ENCODE results near the gene TBC1D3B. TPM values are rescaled to one million over a fixed set of nuclear protein-coding genes. Genes with fewer than 3 reads are reported as not detected.
"Not testable (repeated sequence)": the region's sequence is repeated elsewhere in the genome, so short reads cannot be mapped to it uniquely, and the experiment has no call there.

Gene TBC1D3B
- total RNA-seq, 1 donor from 2014 or later, result 11.1 TPM

DNA sequence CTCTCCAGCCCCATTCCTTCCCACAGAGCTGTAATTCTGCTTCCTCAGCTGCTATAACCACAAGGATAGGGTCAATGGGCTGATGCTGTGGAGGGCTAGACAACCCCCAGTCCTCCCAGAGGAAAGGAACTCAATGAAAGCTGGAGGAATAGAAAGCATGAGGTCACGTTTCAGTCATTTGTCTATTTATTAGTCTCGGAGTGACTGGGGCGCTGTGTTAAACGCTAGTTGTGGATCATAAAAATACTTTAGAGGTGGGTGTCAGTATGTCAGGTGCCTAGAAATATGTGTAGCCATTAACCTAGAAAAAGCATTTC is 20.9 kb upstream of the TBC1D3B start:
- Histone ChIP-seq H3K9me3 (no peaks in the 10 kb centered on the region), H3K4me3 (no peak overlapping the region), H3K36me3 (no peaks in the 10 kb centered on the region), H3K27me3 (ENCODE audit: low read depth) (peaks cover 3% of the 10 kb centered on the region), H3K27ac (no peak overlapping the region), H3K4me1 (peaks cover 2% of the 10 kb centered on the region)
- TF ChIP-seq, protein P1, sequence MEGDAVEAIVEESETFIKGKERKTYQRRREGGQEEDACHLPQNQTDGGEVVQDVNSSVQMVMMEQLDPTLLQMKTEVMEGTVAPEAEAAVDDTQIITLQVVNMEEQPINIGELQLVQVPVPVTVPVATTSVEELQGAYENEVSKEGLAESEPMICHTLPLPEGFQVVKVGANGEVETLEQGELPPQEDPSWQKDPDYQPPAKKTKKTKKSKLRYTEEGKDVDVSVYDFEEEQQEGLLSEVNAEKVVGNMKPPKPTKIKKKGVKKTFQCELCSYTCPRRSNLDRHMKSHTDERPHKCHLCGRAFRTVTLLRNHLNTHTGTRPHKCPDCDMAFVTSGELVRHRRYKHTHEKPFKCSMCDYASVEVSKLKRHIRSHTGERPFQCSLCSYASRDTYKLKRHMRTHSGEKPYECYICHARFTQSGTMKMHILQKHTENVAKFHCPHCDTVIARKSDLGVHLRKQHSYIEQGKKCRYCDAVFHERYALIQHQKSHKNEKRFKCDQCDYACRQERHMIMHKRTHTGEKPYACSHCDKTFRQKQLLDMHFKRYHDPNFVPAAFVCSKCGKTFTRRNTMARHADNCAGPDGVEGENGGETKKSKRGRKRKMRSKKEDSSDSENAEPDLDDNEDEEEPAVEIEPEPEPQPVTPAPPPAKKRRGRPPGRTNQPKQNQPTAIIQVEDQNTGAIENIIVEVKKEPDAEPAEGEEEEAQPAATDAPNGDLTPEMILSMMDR (IDR thresholded peaks at IDR 0.05), result no peak
- no peak for DNase-seq
- intact Hi-C loops (cut with DNase I), result no loop called here
- peak in 1 of 2 donors; percentile 45 for ATAC-seq

DNA sequence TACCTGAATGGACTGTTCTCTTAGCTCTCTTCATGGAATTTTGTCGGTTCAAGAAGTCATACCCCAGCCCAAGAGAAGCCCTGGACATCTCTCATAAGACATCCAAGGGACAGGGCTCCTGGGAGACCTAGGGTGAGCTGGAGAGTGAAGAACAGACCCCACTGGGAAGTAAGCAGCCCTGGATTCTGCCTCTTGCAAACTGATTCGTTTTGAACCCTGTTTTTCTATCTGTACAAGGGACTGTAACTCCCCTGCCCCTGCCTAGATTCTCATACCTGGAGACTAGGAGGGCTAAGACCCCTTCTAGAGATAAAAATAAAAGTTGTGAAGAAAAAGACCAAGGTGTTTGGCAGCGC is 19.7 kb upstream of the TBC1D3B start:
- H3K27me3 ChIP-seq (ENCODE audit: low read depth), result peaks cover 3% of the 10 kb centered on the region
- no peak for ATAC-seq
- no peak overlapping the region for H3K4me3 ChIP-seq
- TF ChIP-seq, protein P1 (IDR thresholded peaks at IDR 0.05), result no peak
- DNase-seq, result no peak
- no peak overlapping the region for H3K27ac ChIP-seq
- H3K4me1 ChIP-seq, result peaks cover 7% of the 10 kb centered on the region
- intact Hi-C loops (cut with DNase I), result no loop called here
- H3K9me3 ChIP-seq, result no peaks in the 10 kb centered on the region
- H3K36me3 ChIP-seq, result no peaks in the 10 kb centered on the region

DNA sequence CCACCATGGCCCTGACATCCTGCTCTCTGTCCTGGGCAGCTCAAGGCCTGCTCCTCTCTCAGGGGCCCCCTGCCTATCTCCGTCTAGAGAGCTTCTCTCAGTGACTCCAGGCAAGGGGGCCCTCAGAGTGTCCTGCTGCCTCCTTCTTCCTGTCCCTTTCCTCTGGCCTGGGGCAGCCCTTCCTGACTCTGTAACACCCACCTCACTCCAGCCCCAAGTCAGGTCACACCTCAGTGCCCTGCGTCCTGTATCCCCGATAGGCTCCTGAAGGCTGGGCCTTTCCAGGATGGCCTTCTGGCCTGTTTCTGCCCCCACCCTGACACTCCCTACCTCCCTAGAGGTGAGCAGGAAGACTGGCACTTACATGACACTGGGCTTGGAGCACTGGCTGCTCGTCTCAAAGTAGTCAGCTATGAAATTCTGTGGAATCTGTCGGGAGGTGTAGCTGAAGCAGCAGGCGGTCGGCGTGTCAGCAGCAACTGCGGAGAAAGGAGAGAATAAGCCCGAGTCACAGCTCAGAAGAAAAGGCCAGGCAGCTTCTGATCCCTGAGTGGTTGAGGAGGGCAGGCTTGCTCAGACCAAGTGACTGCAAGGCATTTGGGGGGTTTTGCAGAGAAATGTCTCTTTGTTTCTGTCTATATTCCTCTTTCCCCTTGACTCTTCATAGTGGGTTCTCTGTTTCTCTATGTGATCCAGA is 19.1 kb upstream of the TBC1D3B start:
- H3K36me3 ChIP-seq, result no peaks in the 10 kb centered on the region
- DNase-seq, result no peak

DNA sequence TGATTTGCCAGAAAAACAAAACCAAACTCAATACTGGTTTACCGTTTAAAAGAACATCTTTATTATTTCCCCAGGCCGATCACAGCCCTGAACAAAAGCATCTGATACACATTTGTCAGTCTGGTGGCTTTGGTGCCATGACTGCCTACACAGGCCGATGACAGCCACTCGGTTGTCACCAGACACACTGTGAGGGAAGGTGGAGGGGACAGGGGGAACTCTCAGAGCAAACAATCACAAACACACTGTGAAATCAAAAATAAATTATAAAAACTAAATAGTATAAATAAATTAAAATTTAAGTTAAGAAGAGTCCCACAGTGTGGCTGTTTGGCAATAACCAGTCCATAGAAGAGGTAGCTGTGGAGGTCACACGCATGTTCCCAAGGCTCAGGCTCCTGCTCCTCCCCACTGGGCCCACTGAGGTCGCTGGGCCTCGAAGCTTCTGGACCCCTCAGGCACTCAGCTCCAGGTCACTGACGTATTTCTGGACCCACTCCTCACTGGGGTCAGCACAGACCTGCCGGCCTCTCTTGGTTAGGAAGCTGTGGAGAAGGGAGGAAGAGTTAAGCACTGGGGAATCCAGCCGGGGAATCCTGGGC is 18.5 kb upstream of the TBC1D3B start:
- H3K9me3 ChIP-seq; H3K27ac ChIP-seq; H3K4me1 ChIP-seq; DNase-seq; ATAC-seq; H3K36me3 ChIP-seq; H3K27me3 ChIP-seq (ENCODE audit: low read depth); H3K4me3 ChIP-seq; intact Hi-C loops (cut with DNase I): not testable (repeated sequence)

More for the DNA sequence above, 19.1 kb upstream of the TBC1D3B start:
- H3K4me3 ChIP-seq, result no peak overlapping the region
- TF ChIP-seq, protein P1 (IDR thresholded peaks at IDR 0.05), result no peak
- intact Hi-C loops (cut with DNase I), result no loop called here
- no peak for ATAC-seq
- peaks cover 7% of the 10 kb centered on the region for H3K4me1 ChIP-seq
- H3K27me3 ChIP-seq (ENCODE audit: low read depth), result peaks cover 3% of the 10 kb centered on the region
- H3K9me3 ChIP-seq, result no peaks in the 10 kb centered on the region
- H3K27ac ChIP-seq, result no peak overlapping the region

- H3K27me3 ChIP-seq (ENCODE audit: low read depth); H3K27ac ChIP-seq; DNase-seq; ATAC-seq; H3K4me1 ChIP-seq; H3K9me3 ChIP-seq; intact Hi-C loops (cut with DNase I); H3K36me3 ChIP-seq; H3K4me3 ChIP-seq: not testable (repeated sequence)
Measured at GRCh38 chr17:36194147-36194831, 17.9 kb upstream of the TBC1D3B start.

GRCh38 chr17:36193216-36193775 is 16.9 kb upstream of the TBC1D3B start:
- intact Hi-C loops (cut with DNase I), result no loop called here
- ATAC-seq, result no peak
- peaks cover 3% of the 10 kb centered on the region for H3K27me3 ChIP-seq (ENCODE audit: low read depth)
- DNase-seq, result no peak
- no peak overlapping the region for H3K4me3 ChIP-seq
- H3K27ac ChIP-seq, result no peak overlapping the region
- TF ChIP-seq, protein P1 (IDR thresholded peaks at IDR 0.05), result no peak
- no peaks in the 10 kb centered on the region for H3K9me3 ChIP-seq
- no peaks in the 10 kb centered on the region for H3K36me3 ChIP-seq
- H3K4me1 ChIP-seq, result peaks cover 7% of the 10 kb centered on the region

- H3K27me3 ChIP-seq (ENCODE audit: low read depth); H3K9me3 ChIP-seq; H3K4me1 ChIP-seq; intact Hi-C loops (cut with DNase I); H3K4me3 ChIP-seq; DNase-seq; ATAC-seq; H3K36me3 ChIP-seq; H3K27ac ChIP-seq: not testable (repeated sequence)
Measured at GRCh38 chr17:36190549-36191330, 14.3 kb upstream of the TBC1D3B start.

- not testable (repeated sequence) for ATAC-seq, H3K27ac ChIP-seq
Measured at GRCh38 chr17:36189993-36190392, 13.6 kb upstream of the TBC1D3B start.

More at GRCh38 chr17:36189993-36190392, 13.6 kb upstream of the TBC1D3B start:
- H3K9me3 ChIP-seq; H3K27me3 ChIP-seq (ENCODE audit: low read depth); H3K4me1 ChIP-seq; DNase-seq; intact Hi-C loops (cut with DNase I); H3K4me3 ChIP-seq; H3K36me3 ChIP-seq: not testable (repeated sequence)
